NOMO-1 (cell line): ENCODE data around the gene SELENOS.

Source experiments
- DNase-seq, 2 experiments: peaks; one replicate each; lab custom pipeline; 2025; ENCODE audit not compliant: unreplicated experiment in 2 of 2; lab: John Stamatoyannopoulos, UW

The SELENOS gene

GRCh38 chr15:101277038-101277822, at the start of gene SELENOS:
SELENOS (minus strand) TSS chr15:101277485; CDS start chr15:101277417, 68 bp downstream.
- peak; percentile 80 to 95 for DNase-seq

- no peak for DNase-seq
These were observed 49.3 kb upstream of the SELENOS start for GRCh38 chr15:101326462-101327146.

GRCh38 chr15:101326026-101326315, 48.7 kb upstream of the SELENOS start:
- DNase-seq = no peak

- no peak for DNase-seq
These were observed 48.2 kb upstream of the SELENOS start for GRCh38 chr15:101325263-101326025.

GRCh38 chr15:101324524-101325177, 47.4 kb upstream of the SELENOS start:
- no peak for DNase-seq

GRCh38 chr15:101323793-101324523, 46.7 kb upstream of the SELENOS start:
- DNase-seq = no peak

- no peak for DNase-seq
These were observed 45.7 kb upstream of the SELENOS start for GRCh38 chr15:101322854-101323477.

GRCh38 chr15:101322016-101322695, 44.9 kb upstream of the SELENOS start:
- DNase-seq = no peak

GRCh38 chr15:101320501-101321052, 43.3 kb upstream of the SELENOS start:
- DNase-seq = peak; percentile 92 to 94

GRCh38 chr15:101318839-101319238, 41.6 kb upstream of the SELENOS start:
- DNase-seq = no peak

GRCh38 chr15:101318147-101318819, 41.0 kb upstream of the SELENOS start:
- no peak for DNase-seq

- DNase-seq = no peak
These were observed 40.1 kb upstream of the SELENOS start for GRCh38 chr15:101317336-101317872.

- no peak for DNase-seq
These were observed 39.2 kb upstream of the SELENOS start for GRCh38 chr15:101316529-101316928.

- DNase-seq = no peak
These were observed 38.5 kb upstream of the SELENOS start for GRCh38 chr15:101315736-101316135.

GRCh38 chr15:101314336-101315125, 37.2 kb upstream of the SELENOS start:
- DNase-seq = no peak

- DNase-seq = no peak
These were observed 35.9 kb upstream of the SELENOS start for GRCh38 chr15:101313041-101313761.

- no peak for DNase-seq
These were observed 33.2 kb upstream of the SELENOS start for GRCh38 chr15:101310508-101310907.
